ENCODE results near the gene BRSK1.

- TF ChIP-seq TAF1 (IDR thresholded peaks at IDR 0.05; ENCODE audit: low read depth) = no peak
- no peak for TF ChIP-seq REST (IDR thresholded peaks at IDR 0.05; ENCODE audit: low read depth)
- no peak for TF ChIP-seq CEBPB (IDR thresholded peaks at IDR 0.05)
- TF ChIP-seq EP300 (IDR thresholded peaks at IDR 0.05; ENCODE audit: borderline replicate concordance) = no peak
- TF ChIP-seq MAX (IDR thresholded peaks at IDR 0.05) = no peak
- TF ChIP-seq FOXM1 (IDR thresholded peaks at IDR 0.05; ENCODE audit: borderline replicate concordance, low read depth) = no peak
- no peak for TF ChIP-seq USF1 (IDR thresholded peaks at IDR 0.05)
- TF ChIP-seq TCF12 (IDR thresholded peaks at IDR 0.05; ENCODE audit: low read depth) = no peak
- TF ChIP-seq NFIC (IDR thresholded peaks at IDR 0.05) = no peak
- no peak for TF ChIP-seq TEAD4 (IDR thresholded peaks at IDR 0.05)
These were observed 40.9 kb downstream of the BRSK1 start for GRCh38 chr19:55324662-55325061.
